C4-2B (cell line): ENCODE data around the gene CLIC1.

Experiments used
- ZFX ChIP-seq: fragments of 450-650 bp; IDR thresholded peaks from 2 replicates; pipeline ENCODE4 v1.6.1; 2017
- TF ChIP-seq, protein P1 (sequence below): fragments of 450-650 bp; conservative IDR thresholded peaks from 2 replicates; pipeline ENCODE4 v1.5.1; 2017; ENCODE audit warnings: mild to moderate bottlenecking

DNA sequence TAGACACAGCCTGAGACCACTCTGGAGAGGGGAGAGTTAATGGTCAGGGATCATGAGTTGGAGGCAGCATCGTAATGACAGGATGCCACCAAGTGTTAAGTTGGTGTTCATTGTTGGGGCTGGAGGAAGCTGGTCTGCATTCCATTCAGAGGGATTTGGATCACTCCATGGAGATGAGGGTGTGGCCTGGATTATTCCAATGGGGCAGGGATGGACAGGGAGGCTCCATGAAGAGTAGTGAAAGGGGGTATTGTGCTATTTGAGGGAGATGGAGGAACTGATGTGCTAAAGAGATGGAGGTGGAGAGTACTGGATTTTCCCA is 27.2 kb upstream of the CLIC1 start:
- TF ChIP-seq, protein P1, sequence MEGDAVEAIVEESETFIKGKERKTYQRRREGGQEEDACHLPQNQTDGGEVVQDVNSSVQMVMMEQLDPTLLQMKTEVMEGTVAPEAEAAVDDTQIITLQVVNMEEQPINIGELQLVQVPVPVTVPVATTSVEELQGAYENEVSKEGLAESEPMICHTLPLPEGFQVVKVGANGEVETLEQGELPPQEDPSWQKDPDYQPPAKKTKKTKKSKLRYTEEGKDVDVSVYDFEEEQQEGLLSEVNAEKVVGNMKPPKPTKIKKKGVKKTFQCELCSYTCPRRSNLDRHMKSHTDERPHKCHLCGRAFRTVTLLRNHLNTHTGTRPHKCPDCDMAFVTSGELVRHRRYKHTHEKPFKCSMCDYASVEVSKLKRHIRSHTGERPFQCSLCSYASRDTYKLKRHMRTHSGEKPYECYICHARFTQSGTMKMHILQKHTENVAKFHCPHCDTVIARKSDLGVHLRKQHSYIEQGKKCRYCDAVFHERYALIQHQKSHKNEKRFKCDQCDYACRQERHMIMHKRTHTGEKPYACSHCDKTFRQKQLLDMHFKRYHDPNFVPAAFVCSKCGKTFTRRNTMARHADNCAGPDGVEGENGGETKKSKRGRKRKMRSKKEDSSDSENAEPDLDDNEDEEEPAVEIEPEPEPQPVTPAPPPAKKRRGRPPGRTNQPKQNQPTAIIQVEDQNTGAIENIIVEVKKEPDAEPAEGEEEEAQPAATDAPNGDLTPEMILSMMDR = no peak
- TF ChIP-seq ZFX = no peak
